ENCODE data around the gene FSD2. TPM values are rescaled to one million over a fixed set of nuclear protein-coding genes. Genes with fewer than 3 reads are reported as not detected.

Gene FSD2
- total and polyA plus RNA-seq, 2 donors (not counting 1 experiment from before 2014, with no cell fraction given): not detected

DNA sequence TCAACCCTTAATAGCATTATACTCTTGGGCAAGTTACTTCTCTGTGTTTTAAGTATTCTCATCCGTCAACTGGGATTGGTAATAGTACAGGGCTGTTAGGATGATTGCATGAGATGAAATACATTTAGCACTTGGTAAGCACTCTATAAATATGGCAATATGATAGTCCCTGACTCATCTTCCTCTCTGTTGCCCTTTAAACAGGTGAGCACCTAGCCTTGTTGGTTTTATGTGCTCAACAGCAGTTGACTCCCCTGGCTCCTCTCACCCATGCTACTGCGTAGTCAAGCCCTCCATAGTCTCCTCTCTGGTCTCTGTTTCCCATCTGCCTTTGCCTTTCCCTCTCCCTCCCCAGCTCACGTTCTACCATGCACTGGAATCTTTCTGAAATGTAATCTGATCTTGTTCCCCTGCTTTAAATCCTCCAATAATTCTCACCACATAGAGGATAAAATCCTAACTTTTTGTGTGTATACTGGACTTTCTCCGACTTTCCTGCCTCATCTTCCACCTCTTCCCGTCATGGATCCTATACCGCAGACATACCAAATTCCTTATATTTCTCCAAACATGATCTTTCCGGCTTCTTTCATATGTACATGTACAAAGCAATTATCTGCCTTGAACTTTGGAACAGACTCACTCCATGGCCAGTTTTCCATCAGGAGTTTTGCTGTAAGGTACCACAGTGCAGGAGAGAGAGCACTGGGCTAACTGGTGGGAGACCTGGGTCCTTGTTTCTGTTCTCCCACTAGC lies 42.3 kb downstream of the FSD2 start:
- Histone ChIP-seq H3K9me3 (ENCODE audit: control extremely low read depth in 1 of 3, control insufficient read depth in 2 of 3, insufficient read depth in 1 of 3, low read length in 2 of 3) (peaks cover 0 to 5% (median 3%) of the 10 kb centered on the region in 3 donors), H3K4me2 (replicated peaks; ENCODE audit: low read depth, low read length, poor library complexity, severe bottlenecking) (no peak overlapping the region), H2AFZ (ENCODE audit: insufficient read depth, low read depth, low read length, poor library complexity, severe bottlenecking) (no peak overlapping the region), H3K4me3 (ENCODE audit: control extremely low read depth in 1 of 5, extremely low read depth in 1 of 5, insufficient read depth in 1 of 5, low read depth in 2 of 5, low read length in 4 of 5) (no peak overlapping the region), H3K79me2 (ENCODE audit: control insufficient read depth, insufficient read depth, low read length) (no peaks in the 10 kb centered on the region), H3K9ac (ENCODE audit: low read length) (no peak overlapping the region), H4K20me1 (ENCODE audit: control insufficient read depth, insufficient read depth, low read length, poor library complexity, severe bottlenecking) (peaks cover 3% of the 10 kb centered on the region), H3K27ac (ENCODE audit: low read length in 2 of 2) (no peak overlapping the region), H3K4me1 (ENCODE audit: control insufficient read depth in 2 of 2, insufficient read depth in 2 of 2, low read length in 2 of 2) (no peaks in the 10 kb centered on the region), H3K27me3 (replicated peaks in 1 of 4; ENCODE audit: control extremely low read depth in 1 of 4, control insufficient read depth in 3 of 4, insufficient read depth in 4 of 4, low read length in 3 of 4) (no peaks in the 10 kb centered on the region), H3K36me3 (replicated peaks in 1 of 2; ENCODE audit: control extremely low read depth in 1 of 2, control insufficient read depth in 1 of 2, extremely low read depth in 1 of 2, insufficient read depth in 2 of 2, low read length in 1 of 2) (peaks cover 0 to 12% of the 10 kb centered on the region in 2 experiments)
- intact Hi-C loops (cut with micrococcal nuclease): no loop called here
- CTCF ChIA-PET: no interaction called here
- WGBS (ENCODE audit: insufficient coverage): 98% methylated on average over 3 of the region's 7 CpGs
- DNase-seq: no peak
- no peak overlapping the region for H3K4me3 Mint-ChIP-seq
- no peak for TF ChIP-seq EZH2 (IDR thresholded peaks at IDR 0.05; ENCODE audit: borderline replicate concordance, insufficient read depth, low read depth, low read length, poor library complexity, severe bottlenecking)
- TF ChIP-seq, protein P1, sequence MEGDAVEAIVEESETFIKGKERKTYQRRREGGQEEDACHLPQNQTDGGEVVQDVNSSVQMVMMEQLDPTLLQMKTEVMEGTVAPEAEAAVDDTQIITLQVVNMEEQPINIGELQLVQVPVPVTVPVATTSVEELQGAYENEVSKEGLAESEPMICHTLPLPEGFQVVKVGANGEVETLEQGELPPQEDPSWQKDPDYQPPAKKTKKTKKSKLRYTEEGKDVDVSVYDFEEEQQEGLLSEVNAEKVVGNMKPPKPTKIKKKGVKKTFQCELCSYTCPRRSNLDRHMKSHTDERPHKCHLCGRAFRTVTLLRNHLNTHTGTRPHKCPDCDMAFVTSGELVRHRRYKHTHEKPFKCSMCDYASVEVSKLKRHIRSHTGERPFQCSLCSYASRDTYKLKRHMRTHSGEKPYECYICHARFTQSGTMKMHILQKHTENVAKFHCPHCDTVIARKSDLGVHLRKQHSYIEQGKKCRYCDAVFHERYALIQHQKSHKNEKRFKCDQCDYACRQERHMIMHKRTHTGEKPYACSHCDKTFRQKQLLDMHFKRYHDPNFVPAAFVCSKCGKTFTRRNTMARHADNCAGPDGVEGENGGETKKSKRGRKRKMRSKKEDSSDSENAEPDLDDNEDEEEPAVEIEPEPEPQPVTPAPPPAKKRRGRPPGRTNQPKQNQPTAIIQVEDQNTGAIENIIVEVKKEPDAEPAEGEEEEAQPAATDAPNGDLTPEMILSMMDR (IDR thresholded peaks at IDR 0.05): no peak
- no peaks in the 10 kb centered on the region for H3K9me3 Mint-ChIP-seq (ENCODE audit: insufficient read depth)
- no peak overlapping the region for H3K27ac Mint-ChIP-seq
- H3K4me1 Mint-ChIP-seq: peaks cover 4% of the 10 kb centered on the region
- ATAC-seq (ENCODE audit: low read depth): no peak
- POLR2A ChIA-PET: interaction anchor here (0.6 kb wide), 1 partner anchor 16 kb away, joined by 3 read pairs; no protein-coding TSS in a partner anchor
- no peaks in the 10 kb centered on the region for H3K27me3 Mint-ChIP-seq

DNA sequence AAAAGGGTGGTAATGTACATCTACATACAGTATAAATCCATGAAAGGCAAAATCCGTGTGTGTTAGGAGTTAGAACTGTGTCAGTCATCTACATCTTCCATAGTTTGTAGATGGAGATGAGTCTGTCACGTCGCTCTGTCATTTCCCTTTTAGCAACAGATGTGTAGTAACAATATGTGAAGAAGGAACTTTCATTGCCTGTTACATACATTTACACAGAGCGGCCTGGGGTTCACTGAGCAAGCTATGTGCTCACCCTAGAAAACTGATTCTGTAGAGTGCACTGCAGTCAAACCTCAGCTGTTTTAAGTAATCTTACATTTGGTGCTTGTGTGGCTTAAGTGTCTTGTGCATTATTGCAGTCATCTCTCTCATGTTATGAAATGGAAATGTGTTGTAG lies 54.6 kb downstream of the FSD2 start:
- POLR2A ChIA-PET: interaction anchor here (1.8 kb wide), 1 partner anchor 235 kb away, joined by 7 read pairs; the partner anchor contains the start of gene RAMAC
- peaks cover 33% of the 10 kb centered on the region for H4K20me1 ChIP-seq (ENCODE audit: control insufficient read depth, insufficient read depth, low read length, poor library complexity, severe bottlenecking)
- no peaks in the 10 kb centered on the region for H3K9me3 ChIP-seq (ENCODE audit: control extremely low read depth in 1 of 3, control insufficient read depth in 2 of 3, insufficient read depth in 1 of 3, low read length in 2 of 3)
- no peak overlapping the region for H3K27ac ChIP-seq (ENCODE audit: low read length in 2 of 2)
- peak overlapping the region; percentile 93 for H2AFZ ChIP-seq (ENCODE audit: insufficient read depth, low read depth, low read length, poor library complexity, severe bottlenecking)
- H3K9ac ChIP-seq (ENCODE audit: low read length): peak overlapping the region; percentile 92
- peak overlapping the region; percentile 98 for H3K4me3 Mint-ChIP-seq
- CTCF ChIA-PET: interaction anchor here (1.2 to 2.0 kb wide), 2 partner anchors 60 to 249 kb away, joined by 3 to 9 read pairs; no protein-coding TSS in a partner anchor
- no CpG with 5 or more reads among the region's 4 CpGs for WGBS (ENCODE audit: insufficient coverage)
- TF ChIP-seq, protein P1 (IDR thresholded peaks at IDR 0.05): no peak
- TF ChIP-seq EZH2 (IDR thresholded peaks at IDR 0.05; ENCODE audit: borderline replicate concordance, insufficient read depth, low read depth, low read length, poor library complexity, severe bottlenecking): no peak
- H3K79me2 ChIP-seq (ENCODE audit: control insufficient read depth, insufficient read depth, low read length): peaks cover 45% of the 10 kb centered on the region
- H3K9me3 Mint-ChIP-seq (ENCODE audit: insufficient read depth): no peaks in the 10 kb centered on the region
- DNase-seq: no peak
- peaks cover 41% of the 10 kb centered on the region for H3K4me1 Mint-ChIP-seq
- ATAC-seq (ENCODE audit: low read depth): no peak
- no peaks in the 10 kb centered on the region for H3K27me3 Mint-ChIP-seq
- peak overlapping the region; percentile 90 for H3K27ac Mint-ChIP-seq
- no peaks in the 10 kb centered on the region for H3K27me3 ChIP-seq (replicated peaks in 1 of 4; ENCODE audit: control extremely low read depth in 1 of 4, control insufficient read depth in 3 of 4, insufficient read depth in 4 of 4, low read length in 3 of 4)
- peaks cover 16 to 20% of the 10 kb centered on the region in 2 donors for H3K4me1 ChIP-seq (ENCODE audit: control insufficient read depth in 2 of 2, insufficient read depth in 2 of 2, low read length in 2 of 2)
- peak overlapping the region; percentile 92 for H3K4me2 ChIP-seq (replicated peaks; ENCODE audit: low read depth, low read length, poor library complexity, severe bottlenecking)
- peak overlapping the region; percentile 75 to 97 (median 79) for H3K4me3 ChIP-seq (ENCODE audit: control extremely low read depth in 1 of 5, extremely low read depth in 1 of 5, insufficient read depth in 1 of 5, low read depth in 2 of 5, low read length in 4 of 5)
- H3K36me3 ChIP-seq (replicated peaks in 1 of 2; ENCODE audit: control extremely low read depth in 1 of 2, control insufficient read depth in 1 of 2, extremely low read depth in 1 of 2, insufficient read depth in 2 of 2, low read length in 1 of 2): peaks cover 0 to 24% of the 10 kb centered on the region in 2 experiments
- intact Hi-C loops (cut with micrococcal nuclease): loop anchor here (2.0 to 5.0 kb wide), 2 partner anchors 236 to 259 kb away; partner anchors contain the start of genes C15orf40 and RAMAC

Measured in B cell (primary cell).